ENCODE results near the gene CTNNBIP1. TPM values are rescaled to one million over a fixed set of nuclear protein-coding genes. Genes with fewer than 3 reads are reported as not detected.

CTNNBIP1 gene
- total RNA-seq, 1 experiment from 2014 or later = 17.1 TPM

DNA sequence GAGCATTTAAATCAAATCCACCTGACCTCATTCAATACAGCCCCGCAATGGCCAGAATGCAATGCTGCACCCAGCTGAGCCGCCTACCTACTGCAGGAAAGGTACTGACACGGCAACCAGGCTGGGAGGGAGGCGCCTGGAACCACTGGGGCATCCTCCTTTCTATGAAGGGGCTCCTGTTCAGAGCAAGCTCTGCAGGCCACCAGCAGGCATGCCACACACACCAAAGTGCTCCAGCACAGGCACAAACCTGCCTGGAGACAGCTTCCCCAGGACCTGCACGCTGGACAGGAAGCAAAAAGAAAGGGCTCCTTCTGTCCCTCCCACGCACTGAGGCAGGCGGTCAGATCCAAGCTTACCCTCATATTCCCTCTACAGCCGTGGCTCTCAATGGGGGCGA, 21.2 kb downstream of the CTNNBIP1 start:
- ChIA-PET POLR2A (interaction anchor here (0.6 kb wide), 1 partner anchor 59 kb away, joined by 3 read pairs; no protein-coding TSS in a partner anchor), CTCF (interaction anchor here (1.1 kb wide), 1 partner anchor 14 kb away, joined by 3 read pairs; no protein-coding TSS in a partner anchor)
- no peak for DNase-seq
- no peaks in the 10 kb centered on the region for H3K36me3 ChIP-seq (ENCODE audit: control insufficient read depth, insufficient read depth, low read length)
- H3K4me3 ChIP-seq (ENCODE audit: low read depth, low read length) = no peak overlapping the region
- intact Hi-C loops (cut with micrococcal nuclease; ENCODE audit: unreplicated experiment) = no loop called here
- H3K4me1 ChIP-seq = no peaks in the 10 kb centered on the region
- Mint-ChIP-seq H3K4me1 (ENCODE audit: low read depth, unreplicated experiment) (no peaks in the 10 kb centered on the region), H3K36me3 (ENCODE audit: insufficient read depth, unreplicated experiment) (no peaks in the 10 kb centered on the region), H3K27me3 (ENCODE audit: insufficient read depth, unreplicated experiment) (no peaks in the 10 kb centered on the region), H3K9me3 (ENCODE audit: unreplicated experiment) (no peaks in the 10 kb centered on the region), H3K27ac (ENCODE audit: unreplicated experiment) (no peak overlapping the region), H3K4me3 (ENCODE audit: unreplicated experiment) (no peak overlapping the region)
- no TSS peak for BruUV-seq (replicated peaks)
- TF ChIP-seq, protein P1, sequence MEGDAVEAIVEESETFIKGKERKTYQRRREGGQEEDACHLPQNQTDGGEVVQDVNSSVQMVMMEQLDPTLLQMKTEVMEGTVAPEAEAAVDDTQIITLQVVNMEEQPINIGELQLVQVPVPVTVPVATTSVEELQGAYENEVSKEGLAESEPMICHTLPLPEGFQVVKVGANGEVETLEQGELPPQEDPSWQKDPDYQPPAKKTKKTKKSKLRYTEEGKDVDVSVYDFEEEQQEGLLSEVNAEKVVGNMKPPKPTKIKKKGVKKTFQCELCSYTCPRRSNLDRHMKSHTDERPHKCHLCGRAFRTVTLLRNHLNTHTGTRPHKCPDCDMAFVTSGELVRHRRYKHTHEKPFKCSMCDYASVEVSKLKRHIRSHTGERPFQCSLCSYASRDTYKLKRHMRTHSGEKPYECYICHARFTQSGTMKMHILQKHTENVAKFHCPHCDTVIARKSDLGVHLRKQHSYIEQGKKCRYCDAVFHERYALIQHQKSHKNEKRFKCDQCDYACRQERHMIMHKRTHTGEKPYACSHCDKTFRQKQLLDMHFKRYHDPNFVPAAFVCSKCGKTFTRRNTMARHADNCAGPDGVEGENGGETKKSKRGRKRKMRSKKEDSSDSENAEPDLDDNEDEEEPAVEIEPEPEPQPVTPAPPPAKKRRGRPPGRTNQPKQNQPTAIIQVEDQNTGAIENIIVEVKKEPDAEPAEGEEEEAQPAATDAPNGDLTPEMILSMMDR (IDR thresholded peaks at IDR 0.05; ENCODE audit: insufficient read depth in 1 of 2, low read depth in 1 of 2, low read length in 1 of 2, severe bottlenecking in 1 of 2, unreplicated experiment in 1 of 2) = no peak
- H3K27me3 ChIP-seq (replicated peaks; ENCODE audit: control insufficient read depth, insufficient read depth, low read length) = no peaks in the 10 kb centered on the region
- no peaks in the 10 kb centered on the region for H3K9me3 ChIP-seq

DNA sequence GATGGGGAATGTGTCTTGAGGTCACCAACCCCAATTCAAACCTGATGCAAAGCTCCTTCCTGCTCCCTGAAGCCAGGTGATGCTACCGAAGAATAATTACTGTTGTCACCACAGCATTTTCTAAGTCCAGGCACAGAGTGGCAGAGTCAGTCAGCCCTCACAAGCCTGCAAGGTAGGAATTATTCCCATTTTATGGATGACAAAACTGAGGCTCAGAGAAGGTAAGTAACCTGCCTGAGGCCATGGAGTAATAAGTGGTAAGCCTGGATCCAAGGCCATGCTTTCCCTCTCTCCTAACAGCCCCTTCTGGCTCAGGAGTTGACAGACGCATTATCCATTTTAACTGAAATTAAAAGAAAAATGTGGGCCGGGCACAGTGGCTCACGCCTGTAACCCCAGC, 23.0 kb downstream of the CTNNBIP1 start:
- Histone ChIP-seq H3K36me3 (ENCODE audit: control insufficient read depth, insufficient read depth, low read length) (no peaks in the 10 kb centered on the region), H3K4me1 (no peaks in the 10 kb centered on the region), H3K27me3 (replicated peaks; ENCODE audit: control insufficient read depth, insufficient read depth, low read length) (no peaks in the 10 kb centered on the region), H3K4me3 (ENCODE audit: low read depth, low read length) (no peak overlapping the region), H3K9me3 (no peaks in the 10 kb centered on the region)
- Mint-ChIP-seq H3K36me3 (ENCODE audit: insufficient read depth, unreplicated experiment) (no peaks in the 10 kb centered on the region), H3K4me3 (ENCODE audit: unreplicated experiment) (no peak overlapping the region), H3K27ac (ENCODE audit: unreplicated experiment) (no peak overlapping the region), H3K27me3 (ENCODE audit: insufficient read depth, unreplicated experiment) (no peaks in the 10 kb centered on the region), H3K9me3 (ENCODE audit: unreplicated experiment) (no peaks in the 10 kb centered on the region), H3K4me1 (ENCODE audit: low read depth, unreplicated experiment) (no peaks in the 10 kb centered on the region)
- ChIA-PET POLR2A (no interaction called here), CTCF (interaction anchor here (0.7 kb wide), 1 partner anchor 137 kb away, joined by 3 read pairs; no protein-coding TSS in a partner anchor)
- BruUV-seq (replicated peaks) = no TSS peak
- DNase-seq = no peak
- intact Hi-C loops (cut with micrococcal nuclease; ENCODE audit: unreplicated experiment) = no loop called here
- TF ChIP-seq, protein P1 (IDR thresholded peaks at IDR 0.05; ENCODE audit: insufficient read depth in 1 of 2, low read depth in 1 of 2, low read length in 1 of 2, severe bottlenecking in 1 of 2, unreplicated experiment in 1 of 2) = no peak

DNA sequence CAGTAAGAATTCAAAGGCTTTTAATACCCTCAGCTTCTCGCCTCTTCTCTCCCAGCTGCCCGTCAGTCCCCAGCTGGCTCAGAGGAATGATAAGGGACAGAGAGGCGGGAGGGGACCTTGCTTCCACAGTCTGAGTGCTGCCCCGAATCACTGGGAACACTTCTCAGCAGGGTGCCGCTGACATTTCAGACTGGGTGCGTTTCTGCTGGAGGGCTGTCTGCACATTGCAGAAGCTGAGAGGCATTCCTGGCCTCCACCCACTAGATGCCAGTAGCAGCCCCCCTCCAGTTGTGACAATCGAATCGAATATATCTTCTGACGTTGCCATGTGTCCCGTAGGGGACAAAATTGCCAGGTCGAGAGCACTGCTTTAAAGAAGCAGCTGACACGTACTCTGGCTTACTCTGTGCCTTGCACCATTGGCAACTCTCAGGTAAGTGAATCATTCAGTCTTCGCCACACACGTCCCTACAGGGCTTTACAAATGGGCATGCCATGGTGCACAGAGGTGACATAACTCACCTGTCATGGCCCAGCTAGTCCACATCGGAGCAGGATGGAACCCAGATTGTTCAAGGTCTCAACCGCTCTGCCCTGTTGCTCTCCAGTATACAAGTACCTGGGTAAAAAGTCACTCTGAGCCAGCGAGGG, 23.9 kb downstream of the CTNNBIP1 start:
- no peaks in the 10 kb centered on the region for H3K36me3 ChIP-seq (ENCODE audit: control insufficient read depth, insufficient read depth, low read length)
- H3K4me3 ChIP-seq (ENCODE audit: low read depth, low read length) = no peak overlapping the region
- no peak overlapping the region for H3K27ac Mint-ChIP-seq (ENCODE audit: unreplicated experiment)
- no peaks in the 10 kb centered on the region for H3K9me3 ChIP-seq
- ChIA-PET CTCF (no interaction called here), POLR2A (no interaction called here)
- no peaks in the 10 kb centered on the region for H3K4me1 ChIP-seq
- TF ChIP-seq, protein P1 (IDR thresholded peaks at IDR 0.05; ENCODE audit: insufficient read depth in 1 of 2, low read depth in 1 of 2, low read length in 1 of 2, severe bottlenecking in 1 of 2, unreplicated experiment in 1 of 2) = no peak
- H3K4me1 Mint-ChIP-seq (ENCODE audit: low read depth, unreplicated experiment) = no peaks in the 10 kb centered on the region
- intact Hi-C loops (cut with micrococcal nuclease; ENCODE audit: unreplicated experiment) = no loop called here
- H3K4me3 Mint-ChIP-seq (ENCODE audit: unreplicated experiment) = no peak overlapping the region
- BruUV-seq (replicated peaks) = no TSS peak
- no peaks in the 10 kb centered on the region for H3K27me3 Mint-ChIP-seq (ENCODE audit: insufficient read depth, unreplicated experiment)
- no peak for DNase-seq
- no peaks in the 10 kb centered on the region for H3K27me3 ChIP-seq (replicated peaks; ENCODE audit: control insufficient read depth, insufficient read depth, low read length)
- no peaks in the 10 kb centered on the region for H3K9me3 Mint-ChIP-seq (ENCODE audit: unreplicated experiment)
- no peaks in the 10 kb centered on the region for H3K36me3 Mint-ChIP-seq (ENCODE audit: insufficient read depth, unreplicated experiment)

Measured in Caco-2 (cell line).